ENCODE results near the gene ENPP6.
A peak's percentile ranks its signal among the peaks of the same experiment; 100 is the strongest.

The ENPP6 gene

GRCh38 chr4:184110452-184111224 is 107.0 kb downstream of the ENPP6 start:
- DNase-seq (ENCODE audit: insufficient read length) (no peak), FAIRE-seq (no peak)
- TF ChIP-seq POLR2A (IDR thresholded peaks at IDR 0.05; ENCODE audit: low read depth, low read length) (no peak), TAF1 (IDR thresholded peaks at IDR 0.05; ENCODE audit: borderline replicate concordance, low read depth, low read length) (no peak), POLR2AphosphoS5 (IDR thresholded peaks at IDR 0.05; ENCODE audit: low read depth, low read length) (no peak)

GRCh38 chr4:184108006-184108501 is 109.6 kb downstream of the ENPP6 start:
- FAIRE-seq (no peak), DNase-seq (ENCODE audit: insufficient read length) (no peak)
- no peak for TF ChIP-seq TAF1 (IDR thresholded peaks at IDR 0.05; ENCODE audit: borderline replicate concordance, low read depth, low read length)
- TF ChIP-seq POLR2A (IDR thresholded peaks at IDR 0.05; ENCODE audit: low read depth, low read length): no peak
- TF ChIP-seq POLR2AphosphoS5 (IDR thresholded peaks at IDR 0.05; ENCODE audit: low read depth, low read length): no peak

GRCh38 chr4:184104419-184105101 is 113.1 kb downstream of the ENPP6 start:
- TF ChIP-seq TAF1 (IDR thresholded peaks at IDR 0.05; ENCODE audit: borderline replicate concordance, low read depth, low read length): no peak
- no peak for TF ChIP-seq POLR2A (IDR thresholded peaks at IDR 0.05; ENCODE audit: low read depth, low read length)
- TF ChIP-seq POLR2AphosphoS5 (IDR thresholded peaks at IDR 0.05; ENCODE audit: low read depth, low read length): no peak
- FAIRE-seq (no peak), DNase-seq (ENCODE audit: insufficient read length) (no peak)

DNA sequence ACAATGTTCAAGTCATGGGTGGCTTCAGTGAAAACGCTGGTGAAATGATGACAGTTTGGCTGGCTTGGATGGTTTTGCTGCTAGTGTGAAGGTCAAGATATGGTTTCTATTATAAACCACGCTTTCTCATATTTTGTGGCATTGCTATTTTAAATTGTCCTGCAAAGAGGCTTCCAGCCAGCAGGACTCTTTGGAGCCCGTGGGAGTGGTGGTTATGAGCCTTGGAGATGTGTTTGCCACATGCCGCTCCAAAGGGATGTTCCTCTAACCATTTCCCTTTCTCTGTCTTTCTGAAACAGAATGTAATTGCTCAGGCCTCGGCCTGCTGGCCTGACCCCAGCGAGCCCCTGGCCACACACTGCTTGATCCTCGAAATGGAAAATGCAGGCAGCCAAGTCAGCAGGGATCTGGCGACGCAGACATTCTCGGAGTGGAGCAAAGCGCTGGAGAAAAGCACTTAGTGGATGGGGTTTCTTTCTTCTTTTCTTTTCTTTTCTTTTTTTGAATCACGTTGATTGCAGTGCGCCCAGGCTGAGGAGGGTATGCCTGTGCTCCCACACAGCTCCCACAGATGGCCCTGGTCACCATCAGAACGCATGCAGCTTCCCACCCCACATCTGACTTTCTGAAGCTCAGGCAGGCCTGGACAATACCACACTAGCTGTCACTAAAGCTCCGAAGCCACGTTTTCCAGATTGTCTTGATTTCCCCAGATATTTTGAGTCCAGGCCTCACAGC is 114.0 kb downstream of the ENPP6 start:
- FAIRE-seq (no peak), DNase-seq (ENCODE audit: insufficient read length) (no peak)
- TF ChIP-seq POLR2AphosphoS5 (IDR thresholded peaks at IDR 0.05; ENCODE audit: low read depth, low read length) (no peak), POLR2A (IDR thresholded peaks at IDR 0.05; ENCODE audit: low read depth, low read length) (no peak), TAF1 (IDR thresholded peaks at IDR 0.05; ENCODE audit: borderline replicate concordance, low read depth, low read length) (no peak)

DNA sequence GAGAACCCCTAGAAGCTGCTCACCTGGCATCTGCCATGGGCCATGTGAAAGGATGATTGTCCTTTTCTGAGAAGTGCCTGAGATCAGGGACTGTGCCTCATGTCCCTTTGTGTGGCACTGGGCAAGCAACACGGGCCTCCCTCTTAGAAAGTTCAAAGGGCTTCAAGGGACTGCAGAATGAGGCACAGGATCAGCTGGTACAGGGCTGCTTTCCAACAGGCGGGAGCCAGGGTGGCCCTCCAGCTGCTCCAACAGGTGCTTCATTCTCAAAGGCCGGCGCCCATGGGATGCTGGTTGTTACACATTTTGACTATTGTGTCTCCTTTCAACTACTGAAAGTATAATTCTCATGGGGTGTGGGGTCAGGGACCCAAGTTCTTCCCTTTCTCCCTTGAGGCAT is 114.7 kb downstream of the ENPP6 start:
- no peak for DNase-seq (ENCODE audit: insufficient read length)
- FAIRE-seq: no peak
- TF ChIP-seq POLR2AphosphoS5 (IDR thresholded peaks at IDR 0.05; ENCODE audit: low read depth, low read length) (no peak), POLR2A (IDR thresholded peaks at IDR 0.05; ENCODE audit: low read depth, low read length) (no peak), TAF1 (IDR thresholded peaks at IDR 0.05; ENCODE audit: borderline replicate concordance, low read depth, low read length) (no peak)

GRCh38 chr4:184102488-184102887 is 115.2 kb downstream of the ENPP6 start:
- TF ChIP-seq POLR2AphosphoS5 (IDR thresholded peaks at IDR 0.05; ENCODE audit: low read depth, low read length): no peak
- no peak for TF ChIP-seq POLR2A (IDR thresholded peaks at IDR 0.05; ENCODE audit: low read depth, low read length)
- no peak for TF ChIP-seq TAF1 (IDR thresholded peaks at IDR 0.05; ENCODE audit: borderline replicate concordance, low read depth, low read length)
- no peak for DNase-seq (ENCODE audit: insufficient read length)
- FAIRE-seq: no peak

DNA sequence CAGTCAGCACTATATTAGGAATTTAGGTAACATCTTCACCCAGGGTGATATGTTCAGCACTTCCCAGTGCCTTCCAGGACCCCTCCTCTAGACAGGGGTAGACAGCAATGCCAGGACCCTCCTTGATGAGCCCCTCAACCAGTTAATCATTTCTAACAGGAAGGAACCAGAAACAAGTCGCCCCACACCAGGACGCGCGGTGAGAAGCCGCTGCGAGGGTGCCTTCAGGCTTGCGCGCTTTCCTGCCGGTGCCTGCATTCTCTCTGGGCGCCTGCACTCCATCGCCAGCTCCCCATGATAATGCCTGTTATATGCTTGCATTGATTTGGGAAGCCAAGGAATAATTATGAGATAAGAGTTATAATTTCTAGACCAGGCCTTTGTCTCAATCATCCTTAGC is 116.0 kb downstream of the ENPP6 start:
- TF ChIP-seq POLR2A (IDR thresholded peaks at IDR 0.05; ENCODE audit: low read depth, low read length) (no peak), TAF1 (IDR thresholded peaks at IDR 0.05; ENCODE audit: borderline replicate concordance, low read depth, low read length) (no peak), POLR2AphosphoS5 (IDR thresholded peaks at IDR 0.05; ENCODE audit: low read depth, low read length) (no peak)
- DNase-seq (ENCODE audit: insufficient read length) (no peak), FAIRE-seq (no peak)

- TF ChIP-seq POLR2AphosphoS5 (IDR thresholded peaks at IDR 0.05; ENCODE audit: low read depth, low read length) (no peak), POLR2A (IDR thresholded peaks at IDR 0.05; ENCODE audit: low read depth, low read length) (no peak), TAF1 (IDR thresholded peaks at IDR 0.05; ENCODE audit: borderline replicate concordance, low read depth, low read length) (no peak)
- peak; percentile 62 for DNase-seq (ENCODE audit: insufficient read length)
- FAIRE-seq: peak; percentile 44
Observed at GRCh38 chr4:184100297-184100885, 117.3 kb downstream of the ENPP6 start.

DNA sequence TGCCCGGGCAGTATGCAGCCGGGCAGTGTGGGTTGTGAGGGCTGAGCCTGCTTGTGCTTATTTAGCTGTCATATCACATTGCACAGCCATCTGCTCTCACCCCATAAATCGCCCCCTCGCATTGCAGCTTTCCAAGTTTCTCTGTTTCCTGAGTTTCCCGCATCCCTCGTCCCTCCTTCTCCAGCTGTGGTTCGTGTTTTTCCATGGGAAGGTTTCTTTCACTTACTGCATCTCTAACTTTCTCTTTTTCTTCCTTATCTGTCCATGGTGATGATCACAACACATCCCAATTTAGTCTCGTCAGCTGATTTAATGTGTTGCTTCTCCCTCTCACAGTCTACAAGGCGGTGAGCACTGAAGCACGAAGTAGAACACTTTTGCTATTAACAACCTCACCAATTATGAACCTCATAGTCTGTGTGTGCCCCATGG is 118.1 kb downstream of the ENPP6 start:
- no peak for TF ChIP-seq TAF1 (IDR thresholded peaks at IDR 0.05; ENCODE audit: borderline replicate concordance, low read depth, low read length)
- no peak for TF ChIP-seq POLR2A (IDR thresholded peaks at IDR 0.05; ENCODE audit: low read depth, low read length)
- no peak for TF ChIP-seq POLR2AphosphoS5 (IDR thresholded peaks at IDR 0.05; ENCODE audit: low read depth, low read length)
- DNase-seq (ENCODE audit: insufficient read length): no peak
- FAIRE-seq: no peak

- DNase-seq (ENCODE audit: insufficient read length) (no peak), FAIRE-seq (no peak)
- no peak for TF ChIP-seq POLR2A (IDR thresholded peaks at IDR 0.05; ENCODE audit: low read depth, low read length)
- no peak for TF ChIP-seq POLR2AphosphoS5 (IDR thresholded peaks at IDR 0.05; ENCODE audit: low read depth, low read length)
Observed at GRCh38 chr4:184099000-184099399, 118.7 kb downstream of the ENPP6 start.

DNA sequence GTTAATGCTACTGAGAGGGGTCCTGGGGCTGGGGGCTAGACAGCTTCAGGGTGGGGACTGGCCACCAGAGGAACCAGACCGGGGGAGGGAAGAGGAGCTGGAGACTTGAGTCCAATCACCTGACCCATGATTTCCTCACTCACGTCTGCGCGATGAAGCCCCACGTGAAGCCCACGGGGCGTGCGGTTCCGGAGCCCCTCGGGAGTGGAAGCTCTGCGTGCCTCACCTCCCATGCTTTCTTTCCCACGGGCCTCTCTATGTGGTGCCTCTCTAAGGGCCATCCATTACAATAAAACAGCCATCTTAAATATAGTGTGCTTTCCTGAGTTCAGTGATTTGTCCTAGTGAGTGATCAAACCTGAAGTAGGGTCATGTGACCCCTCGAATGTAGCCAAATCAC is 119.9 kb downstream of the ENPP6 start:
- no peak for TF ChIP-seq POLR2A (IDR thresholded peaks at IDR 0.05; ENCODE audit: low read depth, low read length)
- TF ChIP-seq TAF1 (IDR thresholded peaks at IDR 0.05; ENCODE audit: borderline replicate concordance, low read depth, low read length): no peak
- TF ChIP-seq POLR2AphosphoS5 (IDR thresholded peaks at IDR 0.05; ENCODE audit: low read depth, low read length): no peak
- no peak for FAIRE-seq

More for the DNA sequence above, 119.9 kb downstream of the ENPP6 start:
- no peak for DNase-seq (ENCODE audit: insufficient read length)
